OCI-LY3 (cell line): ENCODE results near the gene LMO7.

Source experiments
- EZH2phosphoT487 ChIP-seq: fragments of 200-600 bp; shearing (Covaris generic); IDR thresholded peaks from 2 replicates; pipeline ENCODE4 v1.6.1; 2018; ENCODE audit warnings: antibody characterized with exemption, mixed run types, low read depth
- TF ChIP-seq, protein P1 (sequence below): fragments of 200-600, 300-600 bp; sonication (generic); IDR thresholded peaks from 2 replicates; pipeline ENCODE4 v1.5.1; 2014; ENCODE audit warnings: antibody characterized with exemption, low read length, low read depth

DNA sequence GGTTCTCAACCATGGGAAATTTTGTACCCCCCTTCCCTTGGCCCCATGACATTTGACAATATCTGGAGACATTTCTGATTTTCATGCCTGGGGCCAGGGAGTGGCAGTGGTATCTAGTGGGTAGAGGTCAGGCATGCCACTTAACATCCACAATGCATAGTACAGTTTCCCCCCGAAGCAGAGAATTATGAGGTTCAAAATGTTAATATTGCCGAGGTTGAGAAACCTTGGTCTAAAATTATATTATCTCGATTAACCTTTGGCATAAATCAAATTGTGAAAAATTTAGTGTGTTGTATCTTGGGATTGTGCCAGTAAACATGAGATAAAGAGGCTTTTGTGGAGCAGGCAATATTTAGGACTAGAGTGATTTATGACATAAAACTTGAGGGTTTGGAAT, 147.9 kb downstream of the LMO7 start:
- TF ChIP-seq EZH2phosphoT487: no peak
- TF ChIP-seq, protein P1, sequence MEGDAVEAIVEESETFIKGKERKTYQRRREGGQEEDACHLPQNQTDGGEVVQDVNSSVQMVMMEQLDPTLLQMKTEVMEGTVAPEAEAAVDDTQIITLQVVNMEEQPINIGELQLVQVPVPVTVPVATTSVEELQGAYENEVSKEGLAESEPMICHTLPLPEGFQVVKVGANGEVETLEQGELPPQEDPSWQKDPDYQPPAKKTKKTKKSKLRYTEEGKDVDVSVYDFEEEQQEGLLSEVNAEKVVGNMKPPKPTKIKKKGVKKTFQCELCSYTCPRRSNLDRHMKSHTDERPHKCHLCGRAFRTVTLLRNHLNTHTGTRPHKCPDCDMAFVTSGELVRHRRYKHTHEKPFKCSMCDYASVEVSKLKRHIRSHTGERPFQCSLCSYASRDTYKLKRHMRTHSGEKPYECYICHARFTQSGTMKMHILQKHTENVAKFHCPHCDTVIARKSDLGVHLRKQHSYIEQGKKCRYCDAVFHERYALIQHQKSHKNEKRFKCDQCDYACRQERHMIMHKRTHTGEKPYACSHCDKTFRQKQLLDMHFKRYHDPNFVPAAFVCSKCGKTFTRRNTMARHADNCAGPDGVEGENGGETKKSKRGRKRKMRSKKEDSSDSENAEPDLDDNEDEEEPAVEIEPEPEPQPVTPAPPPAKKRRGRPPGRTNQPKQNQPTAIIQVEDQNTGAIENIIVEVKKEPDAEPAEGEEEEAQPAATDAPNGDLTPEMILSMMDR: no peak
